HG03066 (cell line): ENCODE data around the gene FOXP1.

Experiments
- ATAC-seq: cut with Tn5 transposase; IDR thresholded peaks from one replicate; pipeline ENCODE4 v1.9.1; 2021; ENCODE audit warnings: low read depth; ENCODE audit not compliant: unreplicated experiment

The FOXP1 gene

DNA sequence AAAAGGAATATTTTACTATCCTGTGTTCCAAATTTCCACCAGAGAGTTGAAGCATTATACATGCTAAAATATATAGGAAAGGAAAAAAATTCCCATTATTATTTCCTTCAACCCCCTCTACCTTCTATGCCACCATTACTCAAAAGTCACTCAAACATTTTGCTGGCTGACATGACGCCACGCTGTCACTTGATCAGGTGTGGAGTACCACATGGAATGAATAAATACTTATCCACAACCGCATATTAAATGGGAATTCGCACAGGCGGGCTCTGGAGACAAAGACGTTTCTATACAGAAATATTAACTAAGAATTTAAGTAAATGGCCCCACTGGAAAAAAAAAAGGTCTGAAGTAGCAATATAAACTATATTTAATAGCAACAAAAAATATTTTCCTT, 266.4 kb downstream of the FOXP1 start:
- no peak for ATAC-seq

DNA sequence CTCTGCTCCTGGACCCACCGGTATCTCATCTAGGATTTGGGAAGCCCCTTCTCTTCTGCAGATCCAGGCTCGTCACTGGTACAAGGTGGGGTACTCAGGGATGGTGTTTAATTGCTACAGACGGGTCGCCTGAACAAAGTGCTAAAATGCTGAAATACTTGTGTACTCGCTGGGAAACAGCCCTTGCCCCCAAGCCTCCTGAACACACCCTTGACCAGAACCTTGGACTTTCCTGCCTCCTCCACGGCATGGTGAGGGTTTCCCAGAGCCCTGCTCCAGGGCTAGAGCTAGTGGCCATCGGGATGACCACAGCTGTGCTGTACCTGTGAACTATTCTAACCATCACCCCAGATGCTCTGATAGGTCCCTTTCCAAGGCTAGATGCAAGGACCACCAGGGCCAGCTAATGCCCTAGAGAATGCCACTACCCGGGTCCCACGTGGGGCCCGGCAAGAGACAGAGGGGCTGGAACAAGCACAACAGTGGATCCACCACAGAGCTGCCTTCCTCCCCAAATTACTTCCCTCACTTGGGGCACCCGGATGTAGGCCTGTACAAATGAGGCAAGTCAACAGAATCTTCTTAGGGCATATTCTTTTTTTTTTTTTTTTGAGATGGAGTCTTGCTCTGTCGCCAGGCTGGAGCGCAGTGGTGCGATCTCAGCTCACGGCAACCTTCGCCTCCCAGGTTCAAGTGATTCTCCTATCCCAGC, 267.3 kb downstream of the FOXP1 start:
- no peak for ATAC-seq

DNA sequence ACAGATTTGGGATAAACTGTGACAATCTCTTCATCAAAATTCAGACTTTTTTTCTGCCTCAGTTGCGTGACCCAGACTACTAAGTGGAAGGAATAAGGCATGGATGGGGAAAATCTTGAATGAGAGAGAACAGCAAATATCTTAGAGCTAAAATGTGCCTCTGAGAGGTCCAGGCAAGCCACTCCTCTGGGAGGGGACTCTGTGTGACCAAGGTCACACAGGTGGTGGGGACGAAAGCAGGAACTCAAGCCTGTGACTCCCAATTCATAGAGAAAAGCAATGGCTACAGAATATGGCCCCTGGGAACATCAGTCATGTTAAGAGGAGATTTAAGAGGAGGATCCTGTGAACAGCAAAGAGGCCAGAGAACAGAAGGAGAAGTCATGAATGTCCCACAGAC, 268.1 kb downstream of the FOXP1 start:
- no peak for ATAC-seq

DNA sequence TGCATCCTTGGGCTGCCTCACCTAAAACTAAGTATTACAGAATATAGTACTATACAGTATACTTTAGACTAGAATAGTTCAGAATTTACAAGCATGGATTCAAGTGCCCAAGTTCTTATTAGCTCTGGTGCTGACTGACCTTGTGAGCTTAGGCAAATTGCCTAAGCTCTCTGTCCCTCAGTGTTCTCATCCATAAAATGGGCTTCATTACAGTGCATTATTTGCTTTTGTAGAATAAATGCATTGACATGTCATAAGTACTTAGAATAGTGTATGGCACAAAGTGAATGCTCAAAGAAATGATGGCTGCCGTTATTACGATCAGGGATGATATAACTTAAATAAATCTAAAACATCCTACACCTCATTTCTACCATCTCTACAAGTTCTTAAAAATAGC, 269.7 kb downstream of the FOXP1 start:
- ATAC-seq, result no peak

DNA sequence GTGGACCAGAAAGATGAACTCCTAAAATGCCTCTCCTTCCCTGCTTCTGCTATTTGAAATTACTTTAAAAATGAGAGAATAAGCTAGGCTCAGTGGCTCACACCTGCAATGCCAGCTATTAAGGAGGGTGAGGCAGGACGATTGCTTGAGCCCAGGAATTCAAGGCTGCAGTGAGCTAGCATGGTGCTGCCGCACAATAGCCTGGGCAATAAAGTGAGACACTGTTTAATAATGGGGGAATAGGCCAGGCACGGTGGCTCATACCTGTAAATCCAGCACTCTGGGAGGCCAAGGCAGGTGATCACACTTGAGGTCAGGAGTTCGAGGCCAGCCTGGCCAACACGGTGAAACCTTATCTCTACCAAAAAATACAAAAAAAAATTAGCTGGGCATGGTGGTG, 271.1 kb downstream of the FOXP1 start:
- no peak for ATAC-seq

DNA sequence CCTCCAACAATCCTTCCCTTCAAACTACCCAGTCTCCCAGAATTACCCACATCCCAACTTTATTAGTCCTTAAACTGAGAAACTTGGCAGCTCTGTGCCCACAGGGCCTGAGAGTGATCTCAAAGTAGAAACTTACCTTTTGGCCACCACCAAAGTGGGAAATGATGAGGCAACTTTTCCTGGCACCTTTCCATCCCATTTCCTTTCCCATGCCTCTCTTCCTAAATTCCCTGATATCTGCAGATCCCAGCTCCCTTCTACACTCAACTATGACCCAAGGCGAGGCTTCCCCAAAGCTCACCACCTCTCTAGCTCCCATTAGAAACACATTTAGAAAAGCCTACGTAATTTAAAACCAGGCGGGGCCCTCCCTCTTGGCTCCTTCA, 271.9 kb downstream of the FOXP1 start:
- ATAC-seq, result no peak

DNA sequence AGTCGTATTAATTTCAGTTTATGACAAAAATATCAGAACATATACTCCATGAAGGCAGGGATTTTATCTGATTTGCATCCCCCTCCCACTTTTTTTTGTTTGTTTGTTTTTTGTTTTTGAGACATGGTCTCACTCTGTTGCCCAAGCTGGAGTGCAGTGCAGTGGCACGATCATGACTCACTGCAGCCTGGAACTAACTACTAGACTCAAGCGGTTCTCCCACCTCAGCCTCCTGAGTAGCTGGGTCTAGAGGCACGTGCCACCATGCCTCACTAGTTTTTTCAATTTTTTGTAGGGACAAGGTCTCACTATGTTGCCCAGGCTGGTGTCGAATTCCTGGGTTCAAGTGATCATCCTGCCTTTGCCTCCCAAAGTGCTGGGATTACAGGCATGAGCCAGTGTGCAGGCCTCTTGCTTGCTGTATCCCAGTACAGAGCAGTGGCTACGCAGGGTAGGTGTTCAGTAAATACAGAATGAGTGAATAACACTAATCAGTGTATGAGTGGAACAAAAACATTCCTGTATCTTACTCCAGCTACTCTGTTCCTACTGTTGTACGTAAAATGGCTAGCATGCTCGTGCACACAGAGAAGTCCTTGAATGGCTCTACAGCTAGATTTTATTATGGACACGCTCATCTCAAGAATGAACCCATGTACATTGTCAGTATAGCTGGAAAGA, 272.4 kb downstream of the FOXP1 start:
- no peak for ATAC-seq

DNA sequence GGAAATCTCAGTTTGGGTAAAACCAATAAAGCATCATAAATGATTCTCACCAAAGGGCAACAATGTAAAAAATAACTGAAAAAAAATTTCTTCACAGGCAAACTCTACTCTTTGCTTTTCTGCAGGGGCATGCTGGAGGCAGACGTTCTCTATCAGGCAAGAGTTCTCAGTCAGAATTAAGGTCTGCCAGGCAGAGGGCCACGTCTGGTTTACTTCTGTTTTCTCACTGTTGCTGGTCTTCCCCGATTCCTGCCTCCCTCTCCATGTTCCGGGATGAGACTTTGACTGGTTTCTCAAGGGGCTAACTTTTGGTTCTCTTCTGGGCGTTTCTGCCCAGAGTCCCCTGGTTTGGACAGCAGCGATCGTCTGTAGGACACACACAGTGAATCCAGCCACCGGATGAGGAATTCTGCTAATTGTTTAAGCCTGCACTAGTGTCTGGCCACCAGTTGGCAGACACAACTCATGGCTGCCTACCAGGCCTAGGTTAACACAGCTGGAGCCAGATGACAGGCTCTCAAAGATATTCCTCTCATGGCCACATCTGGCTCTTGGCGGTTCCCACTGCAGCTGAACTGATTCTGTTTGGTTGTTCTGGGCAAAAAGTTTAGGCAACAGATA, 273.1 kb downstream of the FOXP1 start:
- ATAC-seq, result no peak

DNA sequence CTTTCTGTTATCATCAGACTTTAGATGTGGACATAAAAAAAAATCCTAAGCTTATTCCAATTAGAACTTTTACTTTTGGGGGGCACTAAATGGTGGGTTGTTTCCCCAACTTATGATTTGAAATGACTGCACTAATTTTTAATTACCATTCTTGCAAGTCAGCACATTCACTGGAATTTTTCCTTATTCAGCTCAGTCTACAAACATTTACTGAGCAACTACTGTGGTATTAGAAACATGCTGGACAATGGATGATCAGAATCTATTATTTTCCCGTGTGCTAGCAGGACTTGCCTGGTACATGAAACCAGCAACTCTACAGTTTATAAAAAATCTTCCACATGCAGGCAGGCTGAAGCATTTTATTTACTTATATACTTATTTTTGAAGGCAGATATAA, 273.6 kb downstream of the FOXP1 start:
- no peak for ATAC-seq

DNA sequence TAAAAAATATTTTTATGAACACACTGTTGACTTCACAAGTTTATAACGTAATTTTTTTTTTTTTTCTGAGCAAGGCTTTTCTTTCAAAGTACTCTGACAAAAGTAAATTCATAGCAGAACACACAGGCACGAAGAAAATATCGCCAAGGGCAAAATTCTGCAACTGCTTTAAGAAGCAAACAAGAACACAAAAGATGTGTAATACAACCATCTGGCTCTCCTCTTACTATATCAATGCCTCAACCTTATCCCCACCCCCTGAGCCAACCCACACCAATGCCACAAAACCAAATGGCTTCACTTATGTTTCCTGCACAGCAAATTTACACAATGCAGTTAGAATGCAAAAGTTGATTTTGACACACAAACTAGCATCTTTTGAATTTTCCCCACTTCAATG, 274.2 kb downstream of the FOXP1 start:
- no peak for ATAC-seq

DNA sequence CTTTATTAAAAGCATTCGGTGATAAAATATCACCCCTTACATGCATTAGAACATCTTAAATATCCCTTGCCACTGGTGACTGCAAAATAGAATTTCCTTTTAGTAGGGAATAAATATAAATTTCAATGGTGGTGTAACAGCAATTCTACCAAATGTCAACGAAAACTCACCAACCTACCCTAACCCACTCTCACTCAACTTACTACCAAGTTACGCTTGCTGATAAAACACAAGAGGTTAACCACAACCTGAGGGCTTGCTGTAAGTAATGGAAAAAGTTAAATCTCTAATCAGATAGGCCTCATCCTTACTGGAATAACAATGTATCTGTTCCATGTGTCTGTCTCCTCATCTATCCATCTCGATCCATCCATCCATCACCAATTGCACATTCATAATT, 274.7 kb downstream of the FOXP1 start:
- ATAC-seq, result no peak

DNA sequence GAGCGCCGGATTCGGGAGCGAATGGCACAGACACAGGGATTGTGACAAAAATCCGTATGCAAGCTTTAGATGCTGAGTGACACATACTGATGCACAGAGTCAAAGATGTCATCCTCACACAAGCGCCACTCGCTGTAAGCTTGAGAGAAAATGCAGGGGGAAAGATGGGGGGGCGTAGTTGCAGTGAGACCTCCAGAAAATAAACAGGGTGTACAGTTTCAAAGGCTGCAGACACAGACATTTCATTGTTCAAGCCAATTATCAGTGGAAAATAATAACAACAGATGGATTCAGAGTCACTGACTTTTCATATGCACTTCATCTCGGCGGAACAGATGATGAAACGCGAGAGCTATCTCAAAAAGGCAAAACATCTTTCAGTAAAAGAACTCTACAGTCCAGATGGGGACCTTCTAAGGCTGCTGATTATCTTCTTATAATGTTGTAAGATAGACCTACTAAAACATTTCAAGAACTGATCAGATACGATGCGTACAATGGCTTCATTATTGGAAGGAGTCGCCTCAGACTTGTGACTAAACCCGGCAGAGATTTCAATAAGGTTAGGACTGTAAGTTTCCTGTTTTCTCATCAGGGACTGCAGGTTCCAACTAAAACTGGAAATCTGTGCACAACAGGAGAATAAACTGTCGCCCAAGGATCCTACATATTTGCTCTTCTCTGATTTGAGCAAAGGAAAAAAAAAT, 275.4 kb downstream of the FOXP1 start:
- no peak for ATAC-seq

DNA sequence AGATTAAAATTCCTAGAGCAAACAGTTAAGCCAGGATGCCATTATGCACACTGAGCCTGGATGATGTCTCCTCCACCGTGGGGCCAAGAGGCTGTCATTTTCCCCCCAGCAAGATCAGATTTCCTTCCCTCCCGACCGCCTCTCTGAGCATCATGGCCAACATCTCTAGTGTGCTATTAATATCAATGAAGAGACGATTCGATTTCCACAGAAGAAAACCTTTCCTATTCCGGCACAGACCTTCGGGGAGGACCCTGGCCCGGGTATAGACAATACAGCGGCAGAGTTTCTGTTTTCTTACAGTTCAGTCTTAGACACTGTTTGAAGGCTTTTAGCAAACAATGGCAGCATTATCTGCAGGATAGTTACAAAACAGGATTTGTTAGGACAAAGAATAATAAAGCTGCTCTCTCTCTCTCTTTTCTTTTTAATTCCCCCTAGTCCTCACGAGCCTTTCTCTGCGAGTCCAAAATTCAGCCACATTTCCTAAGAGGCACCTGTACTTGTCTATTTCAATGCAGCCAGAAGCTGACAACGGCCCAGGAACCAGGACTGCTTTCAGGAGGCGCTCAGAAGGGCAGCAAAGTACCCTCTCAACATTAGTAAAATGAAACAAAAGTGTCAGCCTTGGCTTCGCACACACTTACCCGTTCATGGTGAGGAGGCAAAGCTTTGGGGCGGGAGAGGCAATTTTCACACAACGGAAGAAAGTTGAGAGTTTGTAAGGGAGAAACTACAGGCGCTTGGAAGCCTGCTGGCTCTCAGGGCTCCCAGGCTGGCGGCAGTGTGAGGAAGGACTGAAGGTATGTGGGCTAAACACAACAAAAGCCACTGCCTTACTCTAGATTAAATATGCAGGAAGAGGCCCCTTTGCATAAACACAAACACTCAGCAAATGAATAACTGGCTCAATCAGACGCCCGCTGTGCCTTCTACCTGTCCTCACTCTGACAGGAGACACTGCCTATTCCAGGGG, 278.0 kb downstream of the FOXP1 start:
- ATAC-seq, result no peak

DNA sequence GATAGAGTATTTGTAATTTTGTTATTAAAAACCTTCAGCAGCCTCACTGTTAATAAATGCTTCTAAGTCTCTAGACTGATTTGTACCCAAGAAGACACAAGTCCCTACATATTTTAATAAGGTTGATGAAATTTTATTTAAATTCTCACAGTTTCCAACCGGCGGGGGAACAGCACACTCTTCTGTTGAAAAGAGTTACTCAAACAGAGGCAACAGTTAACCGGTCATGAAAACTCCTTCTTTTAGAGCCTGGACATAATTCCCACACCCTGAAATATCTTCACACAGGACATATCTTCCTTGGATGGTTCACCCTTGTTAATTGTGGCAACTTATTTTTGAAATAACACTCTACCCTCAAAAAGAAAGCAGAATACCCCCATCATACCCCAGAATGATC, 278.8 kb downstream of the FOXP1 start:
- ATAC-seq, result no peak

DNA sequence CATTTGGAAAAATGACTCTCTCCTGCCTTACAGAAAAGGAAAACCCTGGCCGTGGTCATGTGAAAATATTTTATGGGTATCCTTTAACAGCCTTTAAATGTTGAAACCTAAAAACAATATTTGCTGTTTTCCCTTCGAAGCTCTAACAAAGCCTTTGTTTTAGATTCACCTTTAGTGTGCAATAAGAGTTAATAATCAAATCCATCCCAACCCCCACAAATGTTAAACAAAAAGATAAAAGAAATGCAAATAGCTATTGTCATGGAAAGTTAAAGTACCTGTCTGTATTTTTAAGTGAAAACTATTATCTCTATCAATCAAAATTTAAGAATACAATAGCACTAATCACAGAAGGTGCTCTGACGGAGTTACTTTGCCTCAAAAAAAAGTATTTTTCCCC, 279.3 kb downstream of the FOXP1 start:
- ATAC-seq, result no peak

DNA sequence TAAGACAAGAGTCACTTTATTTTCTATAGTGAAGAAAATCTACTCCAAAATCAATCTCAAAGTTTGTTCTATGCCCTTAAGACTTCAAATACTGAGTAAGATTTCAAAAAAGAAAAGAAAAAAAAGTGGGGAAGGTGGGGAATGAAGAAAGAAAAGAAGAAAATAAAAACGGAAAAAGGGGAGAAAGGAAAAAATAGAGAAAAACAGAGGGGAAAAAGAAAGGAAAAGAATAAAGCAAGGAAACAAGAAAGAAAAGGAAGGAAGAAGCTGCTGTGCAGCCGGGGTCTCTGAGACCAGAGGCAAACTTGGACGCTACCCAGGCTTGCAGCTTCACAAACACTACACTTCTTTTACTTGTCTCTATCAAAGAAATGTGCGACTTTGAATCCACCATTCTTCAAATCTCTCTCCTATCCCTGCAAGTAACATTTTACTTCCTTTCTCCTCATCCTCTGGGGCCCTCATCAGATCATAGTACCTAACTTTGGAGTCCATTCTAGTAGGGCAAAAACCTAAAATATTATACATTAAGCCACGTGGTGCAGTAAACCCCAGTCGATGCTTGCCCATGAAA, 279.8 kb downstream of the FOXP1 start:
- no peak for ATAC-seq

DNA sequence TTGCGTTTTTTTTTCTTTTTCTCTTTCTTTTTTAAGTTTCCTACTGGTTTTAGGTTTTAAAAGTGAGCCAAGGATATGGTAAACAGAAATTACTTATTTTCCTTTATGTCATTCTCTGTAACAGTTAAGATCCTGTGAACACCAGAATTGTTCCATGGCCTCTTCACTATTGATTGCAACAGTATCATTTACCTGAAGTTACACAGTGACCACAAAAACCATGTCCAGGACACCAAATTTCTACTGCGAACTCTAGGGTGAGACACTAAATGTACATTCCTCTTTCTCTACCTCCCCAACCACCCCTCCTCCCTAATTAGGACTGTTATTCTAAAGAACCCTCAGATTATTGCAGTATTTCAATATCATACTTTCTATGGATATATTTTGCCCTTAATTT, 280.9 kb downstream of the FOXP1 start:
- ATAC-seq, result no peak

DNA sequence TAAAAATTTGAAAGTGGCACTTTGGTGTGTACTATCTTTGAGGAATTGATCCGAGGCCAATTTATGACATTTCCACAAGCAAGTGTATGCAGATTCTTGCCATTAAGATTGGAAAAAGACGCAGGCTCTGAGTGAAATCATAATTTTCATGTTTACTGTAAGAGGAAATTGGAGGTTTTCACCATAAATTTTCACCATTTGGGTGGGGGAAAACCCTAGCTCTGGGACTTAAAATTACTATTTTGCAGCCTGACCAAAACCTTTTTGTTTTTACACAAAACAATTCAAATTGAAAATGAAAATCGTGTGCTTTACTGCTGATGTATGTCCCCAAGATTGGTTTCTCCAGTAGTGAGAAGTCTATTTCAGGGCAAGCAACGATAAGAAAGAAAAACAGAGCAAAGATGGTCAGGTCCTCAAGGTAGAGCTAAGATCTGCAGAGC, 282.6 kb downstream of the FOXP1 start:
- ATAC-seq, result peak; percentile 69

DNA sequence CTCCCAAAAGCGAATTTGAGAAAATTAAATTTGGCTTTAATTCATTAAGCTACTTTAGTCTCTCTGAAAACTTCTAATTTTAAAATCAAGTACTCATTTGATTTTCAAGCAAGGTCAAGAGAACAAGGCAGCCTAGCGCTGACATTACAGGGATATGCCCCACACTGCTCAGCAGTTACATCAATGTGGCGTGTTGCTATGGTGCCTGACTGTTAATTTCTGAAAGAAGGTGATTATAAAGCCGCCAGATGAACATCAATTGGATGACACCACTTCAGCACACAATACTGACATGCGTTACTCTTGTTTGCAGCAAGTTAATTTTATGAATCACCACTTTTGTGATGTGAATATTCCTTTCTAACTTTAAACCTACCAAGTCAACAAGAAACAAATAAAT, 284.4 kb downstream of the FOXP1 start:
- no peak for ATAC-seq

DNA sequence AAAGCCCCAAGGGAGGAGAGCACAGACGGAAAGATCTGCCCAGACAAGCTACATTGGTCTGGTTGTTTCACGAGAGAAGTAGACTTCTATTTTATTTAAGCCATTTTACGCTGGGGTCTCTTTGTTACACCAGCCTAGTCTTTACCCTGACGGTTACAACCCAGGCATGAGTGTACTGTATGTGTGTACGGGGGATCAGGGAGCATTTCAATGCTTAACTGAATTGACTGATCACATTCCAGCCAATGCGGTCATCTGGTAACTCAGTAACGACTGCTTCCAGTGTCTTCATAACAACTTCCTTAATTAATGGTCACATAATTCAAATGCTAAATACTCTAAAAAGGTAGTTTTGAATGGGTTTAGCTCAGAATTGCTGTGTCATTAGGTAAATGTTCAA, 288.6 kb downstream of the FOXP1 start:
- no peak for ATAC-seq
